ENCODE measurements around the gene GLCE.

GRCh38 chr15:69272139-69272538 is 111.7 kb downstream of the GLCE start:
- TF ChIP-seq POLR2A (IDR thresholded peaks at IDR 0.05), result no peak
- TF ChIP-seq CTCF (IDR thresholded peaks at IDR 0.05), result no peak

Data from heart left ventricle (tissue), 13 donors.